ENCODE data around the gene PRR19.

PRR19 gene

DNA sequence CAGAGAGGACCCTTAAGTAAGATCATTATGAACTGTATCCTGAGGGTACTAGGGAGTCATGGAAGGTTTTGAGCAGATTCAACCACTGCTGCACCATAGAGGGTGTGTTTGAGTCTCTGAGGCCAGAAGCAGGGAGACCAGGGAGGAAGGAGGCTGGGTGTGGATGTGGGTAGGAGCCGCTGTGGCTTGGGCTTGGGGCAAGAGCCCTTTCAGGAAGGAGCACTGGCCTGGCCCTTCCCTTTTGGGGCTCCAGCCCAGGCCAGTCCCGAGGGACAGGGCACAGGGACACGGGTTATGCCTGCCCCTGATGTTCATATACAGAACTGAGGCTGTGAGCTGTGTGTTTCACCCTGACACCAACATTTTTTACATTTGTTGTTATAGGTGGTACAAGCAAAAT, 25.6 kb upstream of the PRR19 start:
- no peak overlapping the region for H2AFZ ChIP-seq (ENCODE audit: low read depth, low read length, severe bottlenecking)
- no peak for TF ChIP-seq EZH2phosphoT487 (conservative IDR thresholded peaks at IDR 0.05; ENCODE audit: low read length)
- TF ChIP-seq, protein P1, sequence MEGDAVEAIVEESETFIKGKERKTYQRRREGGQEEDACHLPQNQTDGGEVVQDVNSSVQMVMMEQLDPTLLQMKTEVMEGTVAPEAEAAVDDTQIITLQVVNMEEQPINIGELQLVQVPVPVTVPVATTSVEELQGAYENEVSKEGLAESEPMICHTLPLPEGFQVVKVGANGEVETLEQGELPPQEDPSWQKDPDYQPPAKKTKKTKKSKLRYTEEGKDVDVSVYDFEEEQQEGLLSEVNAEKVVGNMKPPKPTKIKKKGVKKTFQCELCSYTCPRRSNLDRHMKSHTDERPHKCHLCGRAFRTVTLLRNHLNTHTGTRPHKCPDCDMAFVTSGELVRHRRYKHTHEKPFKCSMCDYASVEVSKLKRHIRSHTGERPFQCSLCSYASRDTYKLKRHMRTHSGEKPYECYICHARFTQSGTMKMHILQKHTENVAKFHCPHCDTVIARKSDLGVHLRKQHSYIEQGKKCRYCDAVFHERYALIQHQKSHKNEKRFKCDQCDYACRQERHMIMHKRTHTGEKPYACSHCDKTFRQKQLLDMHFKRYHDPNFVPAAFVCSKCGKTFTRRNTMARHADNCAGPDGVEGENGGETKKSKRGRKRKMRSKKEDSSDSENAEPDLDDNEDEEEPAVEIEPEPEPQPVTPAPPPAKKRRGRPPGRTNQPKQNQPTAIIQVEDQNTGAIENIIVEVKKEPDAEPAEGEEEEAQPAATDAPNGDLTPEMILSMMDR (IDR thresholded peaks at IDR 0.05; ENCODE audit: insufficient read depth, low read length, poor library complexity, severe bottlenecking) = no peak
- H3K9me2 ChIP-seq (replicated peaks; ENCODE audit: insufficient read depth, low read length) = no peaks in the 10 kb centered on the region
- H3K4me3 ChIP-seq (ENCODE audit: insufficient read depth, low read length, poor library complexity, severe bottlenecking) = no peak overlapping the region
- H3F3A ChIP-seq (ENCODE audit: insufficient read depth) = peaks cover 11% of the 10 kb centered on the region
- H3K9ac ChIP-seq (ENCODE audit: low read length) = no peak overlapping the region
- no peaks in the 10 kb centered on the region for H4K20me1 ChIP-seq (ENCODE audit: low read depth, low read length)
- H3K9me3 ChIP-seq (ENCODE audit: insufficient read depth, low read length) = no peaks in the 10 kb centered on the region
- no peak overlapping the region for H3K27ac ChIP-seq (ENCODE audit: low read depth, low read length)
- H3K4me2 ChIP-seq (ENCODE audit: low read depth, low read length, poor library complexity, severe bottlenecking) = no peak overlapping the region
- H3K79me2 ChIP-seq (ENCODE audit: insufficient read depth, low read length) = no peaks in the 10 kb centered on the region
- no peaks in the 10 kb centered on the region for H3K27me3 ChIP-seq (ENCODE audit: low read length)
- no peaks in the 10 kb centered on the region for H3K36me3 ChIP-seq (ENCODE audit: low read length)

DNA sequence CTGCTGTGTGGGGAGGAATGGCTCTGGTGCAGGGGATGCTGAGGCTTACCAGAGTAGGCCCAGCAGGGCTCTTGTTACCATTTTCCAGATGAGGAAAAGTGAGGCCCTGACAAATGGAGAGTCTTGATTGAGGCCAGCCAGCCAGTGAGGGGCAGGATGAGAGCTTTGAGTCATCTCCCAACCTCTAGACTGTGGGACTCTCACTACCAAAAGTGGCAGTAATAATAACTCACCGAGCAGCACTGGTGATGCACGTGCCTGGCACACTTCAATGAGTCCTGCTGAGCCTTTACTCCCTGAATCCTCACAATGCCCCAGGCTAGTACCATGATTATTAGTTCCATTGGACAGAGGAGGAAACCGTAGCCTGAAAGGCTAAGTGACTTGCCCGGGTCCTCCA, 25.1 kb upstream of the PRR19 start:
- Histone ChIP-seq H3K79me2 (ENCODE audit: insufficient read depth, low read length) (no peaks in the 10 kb centered on the region), H3K4me2 (ENCODE audit: low read depth, low read length, poor library complexity, severe bottlenecking) (no peak overlapping the region), H3K9me2 (replicated peaks; ENCODE audit: insufficient read depth, low read length) (no peaks in the 10 kb centered on the region), H2AFZ (ENCODE audit: low read depth, low read length, severe bottlenecking) (no peak overlapping the region), H3K27ac (ENCODE audit: low read depth, low read length) (no peak overlapping the region), H3K9ac (ENCODE audit: low read length) (no peak overlapping the region), H3K4me3 (ENCODE audit: insufficient read depth, low read length, poor library complexity, severe bottlenecking) (no peak overlapping the region), H4K20me1 (ENCODE audit: low read depth, low read length) (no peaks in the 10 kb centered on the region), H3K27me3 (ENCODE audit: low read length) (no peaks in the 10 kb centered on the region), H3K36me3 (ENCODE audit: low read length) (no peaks in the 10 kb centered on the region), H3F3A (ENCODE audit: insufficient read depth) (peaks cover 16% of the 10 kb centered on the region), H3K9me3 (ENCODE audit: insufficient read depth, low read length) (no peaks in the 10 kb centered on the region)
- TF ChIP-seq EZH2phosphoT487 (conservative IDR thresholded peaks at IDR 0.05; ENCODE audit: low read length) = no peak
- TF ChIP-seq, protein P1 (IDR thresholded peaks at IDR 0.05; ENCODE audit: insufficient read depth, low read length, poor library complexity, severe bottlenecking) = no peak

DNA sequence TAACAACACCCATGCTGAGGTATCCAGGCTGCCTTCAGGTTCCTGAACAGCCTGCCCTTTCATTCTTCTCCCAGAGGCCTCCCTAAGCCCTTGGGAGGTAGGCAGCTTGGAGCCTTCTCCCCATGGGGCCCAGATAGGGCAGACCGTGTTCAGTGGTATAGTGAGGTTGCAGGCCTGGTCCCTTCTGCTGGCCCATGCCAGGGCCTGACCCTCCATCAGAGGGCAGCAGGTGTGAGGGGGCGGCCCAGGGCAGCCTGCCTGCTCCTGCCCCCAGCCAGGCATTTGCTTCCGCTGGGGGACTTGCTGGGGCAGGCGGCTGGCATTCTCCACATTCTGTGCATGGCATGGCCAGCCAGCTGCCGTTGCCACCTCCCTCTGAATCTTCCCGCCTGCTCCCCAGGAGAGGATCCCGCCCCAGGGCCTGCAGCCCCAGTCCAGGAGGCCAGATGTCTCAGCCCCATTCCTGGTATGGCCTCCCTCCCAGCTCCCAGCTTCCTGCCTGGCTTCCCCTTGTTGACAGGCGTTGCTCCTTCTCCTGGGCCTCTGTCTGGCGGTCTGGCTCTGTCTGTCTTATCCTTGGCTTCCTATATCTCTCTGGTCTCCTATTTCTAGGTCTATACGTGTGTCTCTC, 24.0 kb upstream of the PRR19 start:
- TF ChIP-seq, protein P1 (IDR thresholded peaks at IDR 0.05; ENCODE audit: insufficient read depth, low read length, poor library complexity, severe bottlenecking) = no peak
- no peak for TF ChIP-seq EZH2phosphoT487 (conservative IDR thresholded peaks at IDR 0.05; ENCODE audit: low read length)
- Histone ChIP-seq H3K4me2 (ENCODE audit: low read depth, low read length, poor library complexity, severe bottlenecking) (no peak overlapping the region), H3K9me2 (replicated peaks; ENCODE audit: insufficient read depth, low read length) (no peaks in the 10 kb centered on the region), H3K27ac (ENCODE audit: low read depth, low read length) (no peak overlapping the region; the same call in 1 of the 2 replicates), H2AFZ (ENCODE audit: low read depth, low read length, severe bottlenecking) (no peak overlapping the region), H3K27me3 (ENCODE audit: low read length) (no peaks in the 10 kb centered on the region), H3F3A (ENCODE audit: insufficient read depth) (peaks cover 26% of the 10 kb centered on the region), H3K36me3 (ENCODE audit: low read length) (no peaks in the 10 kb centered on the region), H3K79me2 (ENCODE audit: insufficient read depth, low read length) (no peaks in the 10 kb centered on the region), H3K9me3 (ENCODE audit: insufficient read depth, low read length) (no peaks in the 10 kb centered on the region), H3K9ac (ENCODE audit: low read length) (peak overlapping the region; percentile 91; the same call in 1 of the 2 replicates), H3K4me3 (ENCODE audit: insufficient read depth, low read length, poor library complexity, severe bottlenecking) (no peak overlapping the region), H4K20me1 (ENCODE audit: low read depth, low read length) (no peaks in the 10 kb centered on the region)

Measured in SU-DHL-6 (cell line).